ENCODE results near the gene COPZ1.

The COPZ1 gene

DNA sequence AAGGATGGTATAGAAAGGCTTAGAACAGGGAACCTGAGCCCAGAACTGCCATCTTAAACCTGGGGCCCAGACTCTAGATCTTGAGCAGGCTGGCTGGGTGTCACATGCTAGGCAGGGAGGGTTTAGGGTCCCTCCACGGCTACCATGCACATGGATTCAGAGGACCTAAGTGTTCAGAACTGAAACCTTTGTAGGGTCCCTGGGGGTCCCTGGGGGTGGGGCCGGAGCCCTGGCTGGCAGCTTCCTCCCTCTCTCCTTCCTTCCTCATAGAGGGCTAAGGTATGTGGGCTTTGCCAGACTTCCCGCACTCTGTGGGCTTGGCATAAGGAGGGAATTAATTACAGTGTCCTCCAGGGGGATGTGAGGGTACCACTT is 64.2 kb downstream of the COPZ1 start:
- peak overlapping the region; percentile 97 for H3K4me3 ChIP-seq (ENCODE audit: low read length)
- no peak for DNase-seq (ENCODE audit: low read depth)
- TF ChIP-seq, protein P1, sequence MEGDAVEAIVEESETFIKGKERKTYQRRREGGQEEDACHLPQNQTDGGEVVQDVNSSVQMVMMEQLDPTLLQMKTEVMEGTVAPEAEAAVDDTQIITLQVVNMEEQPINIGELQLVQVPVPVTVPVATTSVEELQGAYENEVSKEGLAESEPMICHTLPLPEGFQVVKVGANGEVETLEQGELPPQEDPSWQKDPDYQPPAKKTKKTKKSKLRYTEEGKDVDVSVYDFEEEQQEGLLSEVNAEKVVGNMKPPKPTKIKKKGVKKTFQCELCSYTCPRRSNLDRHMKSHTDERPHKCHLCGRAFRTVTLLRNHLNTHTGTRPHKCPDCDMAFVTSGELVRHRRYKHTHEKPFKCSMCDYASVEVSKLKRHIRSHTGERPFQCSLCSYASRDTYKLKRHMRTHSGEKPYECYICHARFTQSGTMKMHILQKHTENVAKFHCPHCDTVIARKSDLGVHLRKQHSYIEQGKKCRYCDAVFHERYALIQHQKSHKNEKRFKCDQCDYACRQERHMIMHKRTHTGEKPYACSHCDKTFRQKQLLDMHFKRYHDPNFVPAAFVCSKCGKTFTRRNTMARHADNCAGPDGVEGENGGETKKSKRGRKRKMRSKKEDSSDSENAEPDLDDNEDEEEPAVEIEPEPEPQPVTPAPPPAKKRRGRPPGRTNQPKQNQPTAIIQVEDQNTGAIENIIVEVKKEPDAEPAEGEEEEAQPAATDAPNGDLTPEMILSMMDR (IDR thresholded peaks at IDR 0.05; ENCODE audit: insufficient read depth, low read depth, low read length, missing control alignments), result no peak

DNA sequence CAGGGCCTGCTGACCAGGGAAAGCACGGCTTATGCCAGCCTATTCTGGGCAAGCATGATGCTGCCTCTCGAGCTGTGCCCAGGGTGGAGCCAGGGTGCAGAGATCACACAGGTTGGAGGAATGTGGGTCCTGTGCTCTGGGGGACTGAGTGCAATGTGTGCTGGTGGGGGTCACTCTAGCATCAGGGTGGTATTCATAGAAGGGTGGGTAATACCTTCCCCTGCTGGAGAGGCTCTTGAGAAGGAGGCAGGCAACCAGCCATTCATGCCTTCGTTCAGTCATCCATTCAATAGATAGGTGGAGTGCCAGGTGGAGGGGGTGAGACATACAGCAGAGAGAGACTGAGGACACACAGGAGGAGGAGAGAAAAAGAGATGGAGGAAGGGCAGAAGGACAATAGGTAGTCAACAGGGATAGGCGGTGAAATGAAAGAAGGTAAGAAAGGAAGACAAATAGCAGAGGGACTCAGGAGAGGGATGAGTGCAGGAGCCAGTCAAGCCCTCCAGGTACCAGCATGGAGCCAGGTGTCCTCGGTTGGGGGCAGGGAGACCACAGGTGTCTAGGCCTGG is 64.8 kb downstream of the COPZ1 start:
- TF ChIP-seq, protein P1 (IDR thresholded peaks at IDR 0.05; ENCODE audit: insufficient read depth, low read depth, low read length, missing control alignments), result no peak
- no peak for DNase-seq (ENCODE audit: low read depth)
- peak overlapping the region; percentile 97 for H3K4me3 ChIP-seq (ENCODE audit: low read length)

DNA sequence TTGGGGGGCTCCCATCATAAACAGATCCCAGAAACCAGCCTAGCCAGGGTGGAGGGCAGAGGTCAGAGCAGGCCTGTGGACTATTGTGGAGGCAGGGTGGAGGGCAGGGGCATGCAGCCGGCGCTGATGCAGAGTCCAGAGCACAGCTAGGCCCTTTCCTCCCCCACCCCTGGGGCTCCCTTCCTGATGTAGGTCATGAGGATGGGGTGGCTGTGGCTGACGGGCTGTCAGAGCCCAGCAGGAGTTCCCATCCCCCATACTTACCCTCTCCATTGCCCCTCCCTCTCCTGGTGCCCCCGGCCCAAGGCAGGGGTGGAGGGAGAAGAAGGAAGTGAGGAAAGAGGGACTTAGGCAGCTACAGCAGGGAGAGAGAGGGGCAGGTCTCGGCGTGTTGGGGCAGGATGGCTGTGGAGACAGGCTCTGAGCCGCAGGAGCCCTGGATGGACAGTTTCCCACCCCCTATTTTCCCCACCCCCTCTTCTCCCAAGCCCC is 65.3 kb downstream of the COPZ1 start:
- H3K4me3 ChIP-seq (ENCODE audit: low read length), result peak overlapping the region; percentile 97
- DNase-seq (ENCODE audit: low read depth), result peak; percentile 90
- TF ChIP-seq, protein P1 (IDR thresholded peaks at IDR 0.05; ENCODE audit: insufficient read depth, low read depth, low read length, missing control alignments), result no peak

DNA sequence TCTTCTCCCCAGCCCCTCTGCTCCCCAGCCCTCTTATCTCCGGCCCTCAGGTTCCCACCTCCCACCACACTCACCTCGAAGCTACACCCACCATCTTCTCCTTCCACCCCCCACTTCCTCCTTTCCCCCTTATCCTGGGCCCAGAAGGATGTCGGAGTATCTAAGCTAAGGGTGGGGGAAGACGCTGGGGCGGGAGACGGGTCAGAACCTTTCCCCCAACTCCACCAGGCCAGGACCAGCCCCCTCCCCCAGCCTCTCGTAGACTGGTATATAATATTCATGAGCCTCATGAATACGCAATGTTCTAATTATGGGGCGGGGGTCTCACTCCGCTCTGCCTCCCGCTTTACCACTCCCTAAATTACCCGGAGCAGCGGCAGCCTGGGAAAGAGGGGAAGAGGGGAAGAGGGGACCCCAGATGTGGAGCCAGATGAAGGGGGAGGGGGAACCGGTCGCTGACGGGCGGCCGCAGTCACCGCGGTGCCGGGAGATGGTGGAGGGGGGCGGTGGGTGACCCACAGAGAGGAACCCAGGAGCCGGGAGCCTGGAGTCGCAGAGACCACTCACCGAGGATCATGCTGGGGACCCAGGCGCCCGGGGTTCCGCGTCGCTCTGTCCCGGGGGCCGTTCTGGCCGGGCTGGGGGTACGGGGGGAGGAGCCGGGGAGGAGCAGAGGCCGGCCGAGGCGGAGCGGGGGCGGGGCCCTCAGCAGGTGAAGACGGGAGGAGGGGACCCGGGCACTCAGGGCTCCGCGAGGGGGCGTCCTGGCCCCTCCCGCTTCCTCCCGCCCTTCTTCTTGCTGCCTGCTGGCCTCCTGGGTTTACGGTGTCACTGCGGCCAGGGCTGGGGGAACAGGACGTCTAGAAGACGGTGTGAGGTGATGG is 66.0 kb downstream of the COPZ1 start:
- DNase-seq (ENCODE audit: low read depth), result peak; percentile 82
- peak overlapping the region; percentile 97 for H3K4me3 ChIP-seq (ENCODE audit: low read length)
- TF ChIP-seq, protein P1 (IDR thresholded peaks at IDR 0.05; ENCODE audit: insufficient read depth, low read depth, low read length, missing control alignments), result peak; percentile 30

DNA sequence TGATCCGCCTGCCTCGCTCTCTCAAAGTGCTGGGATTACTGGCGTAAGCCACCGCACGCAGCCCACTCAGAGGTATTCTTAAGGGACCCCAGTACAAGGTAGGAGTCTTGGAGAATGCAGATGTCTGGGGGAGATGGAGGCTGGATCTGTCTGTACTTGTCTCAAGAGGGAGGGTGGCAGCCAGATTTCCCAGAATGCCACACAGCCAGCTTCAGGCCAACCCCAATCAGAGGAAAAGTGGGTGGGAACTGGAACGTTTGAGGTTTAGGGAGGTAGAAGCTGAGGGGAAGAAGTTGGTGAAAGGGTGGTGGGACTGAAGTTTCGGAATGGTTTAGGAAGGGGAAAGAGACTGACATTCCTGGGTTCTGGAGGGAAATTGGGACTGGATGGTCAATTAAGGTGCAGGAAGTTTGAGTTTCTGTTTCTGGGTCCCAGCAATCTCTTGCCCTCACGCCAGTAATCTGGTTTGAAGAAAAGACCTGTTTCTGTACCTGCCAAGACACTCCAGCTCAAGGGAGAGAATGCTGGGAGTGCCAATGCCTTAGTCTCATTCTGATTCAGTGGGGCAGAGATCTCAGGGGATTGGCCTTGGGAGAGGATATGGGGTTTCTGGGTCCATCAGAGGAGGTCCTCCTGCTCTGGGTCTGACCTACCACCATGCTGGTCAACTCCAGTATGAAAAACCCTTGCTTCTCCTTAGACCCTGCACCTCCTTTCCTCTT is 67.7 kb downstream of the COPZ1 start:
- TF ChIP-seq, protein P1 (IDR thresholded peaks at IDR 0.05; ENCODE audit: insufficient read depth, low read depth, low read length, missing control alignments), result no peak
- H3K4me3 ChIP-seq (ENCODE audit: low read length), result peak overlapping the region; percentile 97
- DNase-seq (ENCODE audit: low read depth), result peak; percentile 67

DNA sequence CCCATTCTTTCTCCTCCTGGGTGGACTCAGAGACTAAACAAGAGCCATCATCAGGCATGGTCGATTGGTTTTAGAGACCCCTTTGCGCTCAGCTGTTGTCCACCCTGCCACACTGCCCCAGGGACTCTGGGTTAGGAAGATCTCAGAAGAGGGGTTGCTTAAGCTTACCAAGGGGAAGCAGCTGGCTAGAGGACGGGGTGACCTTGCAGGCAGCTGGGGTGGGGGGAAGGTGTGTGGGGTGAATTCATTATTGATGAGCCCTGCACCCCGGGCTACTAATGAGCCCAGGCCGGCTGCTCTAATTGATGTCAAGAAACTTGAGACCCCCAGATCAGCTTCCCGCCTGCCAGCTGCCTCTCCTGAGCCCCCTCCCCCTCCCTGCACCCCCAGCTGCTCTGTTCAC is 68.3 kb downstream of the COPZ1 start:
- DNase-seq (ENCODE audit: low read depth), result no peak
- TF ChIP-seq, protein P1 (IDR thresholded peaks at IDR 0.05; ENCODE audit: insufficient read depth, low read depth, low read length, missing control alignments), result no peak
- no peak overlapping the region for H3K4me3 ChIP-seq (ENCODE audit: low read length)
